Stimulated activated CD4-positive, alpha-beta T cell treated with anti-CD3 and anti-CD28 coated beads, Interleukin-1b, Interleukin-23, amount 100 ng/mL, for 1 hour (primary cell): ENCODE results near the gene ADGRL2.

Experiments
- DNase-seq, 2 donors: peaks; one replicate each; pipeline ENCODE4 v3.0.0-alpha.2; 2020; ENCODE audit warnings: low read depth in 2 of 2

ADGRL2 gene

DNA sequence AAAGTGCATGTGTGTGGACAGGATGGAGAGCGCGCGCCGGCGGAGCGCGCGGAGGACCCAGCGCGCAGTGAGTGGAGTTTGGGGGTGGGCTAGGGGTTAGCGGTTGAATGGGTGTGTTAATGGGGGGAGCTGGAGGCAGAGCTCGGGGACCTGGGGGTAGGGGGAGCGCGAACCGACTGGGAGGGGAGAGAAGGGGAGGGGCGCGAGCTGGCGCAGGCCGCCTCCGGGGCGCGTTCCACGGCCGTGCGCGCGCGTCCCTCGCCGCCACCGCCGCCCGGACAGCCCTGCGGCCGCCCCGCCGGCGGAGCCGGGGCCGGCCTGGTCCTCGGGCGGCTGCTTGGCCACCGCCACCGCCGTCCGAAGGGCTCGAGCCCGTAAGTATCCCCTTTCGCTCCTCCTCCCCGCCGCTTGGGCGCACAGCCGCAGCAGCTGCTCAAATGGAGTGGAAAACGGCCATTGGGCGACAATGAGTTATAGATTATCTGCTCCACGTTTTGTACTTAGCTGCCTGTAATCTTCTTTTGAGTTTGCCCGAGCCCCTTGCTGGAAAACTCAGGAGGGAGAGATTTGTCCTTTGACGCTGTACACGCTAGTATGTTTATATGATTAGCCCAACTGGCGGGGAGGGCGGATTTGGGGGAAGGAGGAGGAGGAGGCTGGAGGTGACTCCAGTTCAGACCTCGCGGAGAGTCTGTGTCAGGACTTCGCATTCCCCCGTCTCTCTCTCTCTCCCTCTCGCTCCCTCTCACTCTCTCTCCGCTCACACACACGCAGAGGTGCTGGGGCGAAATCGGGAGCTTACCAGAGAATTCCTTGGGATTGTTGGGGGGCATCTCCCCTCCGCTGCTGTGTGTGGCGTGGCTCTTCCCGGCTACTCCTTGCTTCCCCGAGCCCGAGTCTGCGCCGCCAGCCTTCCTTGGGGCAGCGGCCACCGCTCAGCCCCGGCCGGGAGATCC lies at the start of gene ADGRL2:
ADGRL2 (plus strand) TSS at position 240 of the 956 bp plus-strand sequence. CDS start 36,051 bp downstream, outside the sequence.
- DNase-seq, result no peak

GRCh38 chr1:81752840-81753239 lies 47.9 kb upstream of the ADGRL2 start:
- DNase-seq, result no peak

GRCh38 chr1:81754424-81754823 lies 46.3 kb upstream of the ADGRL2 start:
- no peak for DNase-seq

DNA sequence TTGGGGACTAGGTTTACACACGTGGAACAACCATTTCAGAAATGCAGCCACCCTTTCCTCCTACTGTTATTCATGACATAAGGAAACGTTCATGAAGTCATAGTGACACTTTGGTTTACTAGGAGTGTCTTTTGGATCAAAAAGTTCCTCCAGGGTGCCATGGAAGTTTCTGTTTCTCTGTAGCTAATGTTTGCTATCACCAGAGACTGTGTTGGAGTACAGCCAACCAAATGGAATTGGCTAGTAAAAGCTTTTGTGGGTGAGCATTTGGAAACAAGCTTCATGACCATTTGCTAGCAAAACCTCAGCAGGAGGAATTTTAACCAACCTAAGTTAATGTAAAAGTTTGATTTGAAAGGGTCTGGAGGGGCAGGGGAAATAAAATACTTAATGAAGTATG lies 43.9 kb upstream of the ADGRL2 start:
- no peak for DNase-seq

DNA sequence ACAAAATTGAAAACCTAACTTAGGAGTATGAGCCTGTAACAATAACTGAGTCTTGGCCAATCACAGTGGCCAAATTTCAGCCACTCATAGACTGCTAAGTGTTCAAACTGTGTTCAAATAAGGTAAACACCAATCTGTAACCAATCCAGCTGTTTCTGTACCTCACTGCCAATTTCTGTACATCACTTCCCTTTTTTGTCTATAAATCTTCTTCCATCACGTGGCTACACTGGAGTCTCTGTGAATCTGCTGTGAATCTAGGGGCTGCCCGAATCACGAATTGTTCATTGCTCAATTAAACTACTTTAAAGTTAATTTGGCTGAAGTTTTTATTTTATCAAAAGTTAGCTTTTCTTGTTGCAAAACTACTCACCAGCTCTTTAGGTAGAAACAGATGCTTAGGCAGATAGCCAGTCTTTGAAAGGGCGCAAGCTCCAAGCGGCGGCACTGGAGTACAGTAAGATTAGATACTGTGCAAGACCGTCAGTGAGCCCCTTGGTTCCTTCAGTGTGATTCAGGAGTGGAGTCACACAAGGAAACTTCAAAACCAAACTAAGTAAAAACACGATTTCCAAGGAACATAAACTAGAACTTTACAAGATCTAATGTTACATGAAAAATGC lies 43.2 kb upstream of the ADGRL2 start:
- DNase-seq, result no peak

DNA sequence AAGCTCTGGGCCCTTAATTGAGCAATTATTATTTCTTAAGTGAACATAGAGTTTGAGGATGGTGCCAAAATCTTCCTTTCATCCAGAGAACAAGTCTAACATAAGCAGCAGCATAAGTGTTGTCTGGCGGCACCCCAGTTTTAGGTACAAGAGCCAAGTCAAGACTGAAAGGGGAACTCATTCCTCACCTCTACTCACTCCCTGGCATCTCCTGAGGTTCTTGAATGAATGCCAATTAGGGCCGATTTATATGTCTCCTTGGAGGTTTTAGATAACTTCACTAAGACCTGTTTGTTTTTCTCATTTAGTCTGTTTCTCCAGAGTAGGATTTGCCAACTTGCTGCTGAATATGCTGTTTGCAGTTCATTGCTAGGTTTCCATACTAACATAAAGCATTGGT lies 42.6 kb upstream of the ADGRL2 start:
- no peak for DNase-seq

- DNase-seq, result no peak
Observed at GRCh38 chr1:81760477-81761097, 40.1 kb upstream of the ADGRL2 start.

DNA sequence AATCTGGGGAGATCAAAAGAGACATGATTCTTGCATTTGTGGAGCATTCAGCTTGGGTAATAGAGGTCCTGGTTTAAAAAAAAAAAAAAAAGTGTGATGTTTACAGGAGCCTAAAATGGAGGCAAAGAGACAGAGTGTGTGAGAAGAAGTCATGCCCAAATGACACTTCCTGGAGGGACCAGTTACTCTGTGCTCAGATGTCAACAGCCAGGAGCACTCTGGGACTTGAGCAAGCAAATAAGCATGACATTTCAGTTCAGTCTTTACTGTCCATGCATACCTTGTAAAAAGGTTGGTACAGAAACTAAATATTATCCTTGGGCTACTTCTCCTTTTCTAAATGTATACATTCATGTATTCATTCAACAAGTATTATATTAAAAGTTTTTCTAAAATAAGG lies 25.2 kb upstream of the ADGRL2 start:
- DNase-seq, result no peak

- DNase-seq, result no peak
Observed at GRCh38 chr1:81780705-81781454, 19.9 kb upstream of the ADGRL2 start.

DNA sequence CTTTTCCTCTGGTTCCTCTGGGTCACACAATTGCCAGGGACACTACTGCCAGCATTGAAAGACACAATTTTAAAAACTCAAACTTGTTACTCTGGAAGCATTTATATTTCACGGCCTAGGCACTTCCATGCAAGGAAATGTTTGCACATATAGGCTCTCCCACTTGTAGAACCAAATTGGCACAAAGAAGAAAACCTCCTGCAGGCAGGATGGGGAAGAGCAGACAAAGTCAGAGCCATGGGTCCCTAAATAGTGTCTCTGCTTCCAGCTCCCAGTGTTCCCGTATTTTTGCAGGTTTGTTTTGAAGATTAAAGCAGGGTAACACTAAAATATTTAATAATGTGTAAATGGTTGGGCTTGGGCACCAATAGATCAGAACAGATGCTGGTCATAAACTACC lies 19.0 kb upstream of the ADGRL2 start:
- no peak for DNase-seq

DNA sequence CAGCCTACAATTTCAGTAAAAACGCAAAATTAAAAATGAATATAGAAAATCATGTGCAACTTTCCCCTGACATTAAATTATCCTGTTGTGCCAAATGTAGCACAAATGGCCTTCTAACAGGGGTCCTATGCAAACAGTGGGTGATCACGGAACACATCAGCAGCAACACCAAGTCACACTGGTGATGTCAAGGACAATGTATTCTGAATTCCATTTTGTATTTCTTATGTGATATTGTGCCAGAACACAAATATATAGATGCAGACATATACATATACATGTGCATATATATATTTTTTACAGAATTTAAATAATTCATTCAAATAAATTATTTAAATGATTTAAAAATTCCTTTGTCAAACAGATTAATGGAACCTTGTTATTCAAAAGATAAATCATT lies 8.6 kb upstream of the ADGRL2 start:
- no peak for DNase-seq

- DNase-seq, result no peak
Observed at GRCh38 chr1:81797701-81798100, 3.0 kb upstream of the ADGRL2 start.

- no peak for DNase-seq
Observed at GRCh38 chr1:81799939-81800694, 617 bp upstream of the ADGRL2 start.

DNA sequence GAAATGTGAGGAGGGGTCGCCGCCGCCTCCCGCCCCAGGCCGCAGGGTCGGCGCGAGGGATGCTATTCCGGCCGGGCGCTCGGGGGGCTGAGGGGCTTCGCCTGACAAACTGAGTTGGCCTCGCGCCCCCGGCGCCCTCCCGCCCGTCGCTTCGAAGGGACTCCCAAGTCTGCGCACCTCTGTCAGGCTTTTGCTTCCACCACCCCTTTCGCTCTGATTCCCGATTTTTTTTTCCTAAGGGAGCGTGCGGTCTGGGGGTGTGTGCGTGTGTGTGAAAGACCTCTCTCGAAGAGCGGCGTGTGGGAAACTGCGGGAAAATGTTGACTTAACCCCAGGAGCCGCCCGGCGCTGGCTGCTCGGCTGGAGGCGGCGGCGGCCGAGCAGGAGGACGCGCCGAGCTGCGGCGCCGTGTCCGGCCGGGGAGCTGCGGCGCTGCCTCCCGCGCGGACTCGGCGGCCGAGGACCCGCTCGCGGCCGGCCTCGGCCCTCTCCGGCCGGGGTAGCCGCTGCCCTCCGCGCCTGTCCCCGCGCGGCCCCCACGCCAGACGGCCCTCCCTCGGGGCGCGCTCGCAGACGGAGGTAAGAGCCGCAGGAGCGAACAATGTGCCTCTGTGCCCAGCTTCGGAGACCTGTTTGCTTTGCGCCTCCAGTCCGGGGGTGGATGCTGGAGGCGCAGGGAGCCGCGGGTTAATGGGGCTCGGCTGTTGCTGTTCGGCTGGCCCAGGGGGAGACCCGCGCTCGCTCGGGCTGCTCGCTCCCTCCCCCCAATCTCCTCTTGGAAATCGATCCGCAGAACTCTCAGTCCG lies 1.1 kb downstream of the ADGRL2 start:
- DNase-seq, result no peak

GRCh38 chr1:81802457-81802706 lies 1.6 kb downstream of the ADGRL2 start:
- DNase-seq, result no peak

GRCh38 chr1:81802707-81803430 lies 2.1 kb downstream of the ADGRL2 start:
- DNase-seq, result no peak

- DNase-seq, result no peak
Observed at GRCh38 chr1:81803431-81804110, 2.8 kb downstream of the ADGRL2 start.

- no peak for DNase-seq
Observed at GRCh38 chr1:81804312-81804711, 3.6 kb downstream of the ADGRL2 start.
